Stimulated activated CD4-positive, alpha-beta T cell treated with anti-CD3 and anti-CD28 coated beads, Interleukin-4, amount 100 ng/mL, for 4 hours (primary cell): ENCODE results near the gene TTC27.

Source experiments
- DNase-seq, 2 experiments: peaks; one replicate each; pipeline ENCODE4 v3.0.0-alpha.2; 2020

TTC27 gene

GRCh38 chr2:32671885-32672533 lies 44.2 kb downstream of the TTC27 start:
- DNase-seq = no peak

- DNase-seq = no peak
These were observed 51.0 kb downstream of the TTC27 start for GRCh38 chr2:32678825-32679224.

GRCh38 chr2:32680942-32681341 lies 53.1 kb downstream of the TTC27 start:
- no peak for DNase-seq

GRCh38 chr2:32683520-32684086 lies 55.8 kb downstream of the TTC27 start:
- DNase-seq = no peak

GRCh38 chr2:32688541-32688940 lies 60.7 kb downstream of the TTC27 start:
- DNase-seq = no peak

GRCh38 chr2:32691678-32692077 lies 63.8 kb downstream of the TTC27 start:
- DNase-seq = no peak

- no peak for DNase-seq
These were observed 68.6 kb downstream of the TTC27 start for GRCh38 chr2:32696439-32696838.

GRCh38 chr2:32697156-32697555 lies 69.3 kb downstream of the TTC27 start:
- DNase-seq = no peak

- no peak for DNase-seq
These were observed 71.3 kb downstream of the TTC27 start for GRCh38 chr2:32699151-32699550.

- DNase-seq = no peak
These were observed 74.0 kb downstream of the TTC27 start for GRCh38 chr2:32701806-32702205.

- no peak for DNase-seq
These were observed 74.6 kb downstream of the TTC27 start for GRCh38 chr2:32702303-32703064.

GRCh38 chr2:32706815-32707579 lies 79.1 kb downstream of the TTC27 start:
- DNase-seq = no peak

- no peak for DNase-seq
These were observed 83.4 kb downstream of the TTC27 start for GRCh38 chr2:32711219-32711618.

GRCh38 chr2:32711908-32712501 lies 84.2 kb downstream of the TTC27 start:
- DNase-seq = no peak

- DNase-seq = no peak
These were observed 85.0 kb downstream of the TTC27 start for GRCh38 chr2:32712870-32713269.

GRCh38 chr2:32714521-32714920 lies 86.7 kb downstream of the TTC27 start:
- no peak for DNase-seq

- no peak for DNase-seq
These were observed 87.6 kb downstream of the TTC27 start for GRCh38 chr2:32715391-32715841.

- no peak for DNase-seq
These were observed 88.1 kb downstream of the TTC27 start for GRCh38 chr2:32715981-32716380.

GRCh38 chr2:32716598-32716997 lies 88.7 kb downstream of the TTC27 start:
- DNase-seq = no peak

- no peak for DNase-seq
These were observed 90.9 kb downstream of the TTC27 start for GRCh38 chr2:32718752-32719151.

- DNase-seq = no peak
These were observed 91.6 kb downstream of the TTC27 start for GRCh38 chr2:32719430-32719829.

- DNase-seq = no peak
These were observed 92.3 kb downstream of the TTC27 start for GRCh38 chr2:32719933-32720716.
